ENCODE measurements around the gene UPF1. TPM values are rescaled to one million over a fixed set of nuclear protein-coding genes. Genes with fewer than 3 reads are reported as not detected.
A peak's percentile ranks its signal among the peaks of the same experiment; 100 is the strongest.
"Not testable (repeated sequence)": the region's sequence is repeated elsewhere in the genome, so short reads cannot be mapped to it uniquely, and the experiment has no call there.

The UPF1 gene
- total RNA-seq, 1 donor, result 36.6 TPM

GRCh38 chr19:18915639-18916038 is 83.9 kb downstream of the UPF1 start:
- Histone ChIP-seq H3K9me3 (ENCODE audit: low read depth, low read length) (no peaks in the 10 kb centered on the region), H3K36me3 (ENCODE audit: insufficient read depth, low read length) (peaks cover 22% of the 10 kb centered on the region), H3K4me2 (ENCODE audit: insufficient read depth, low read length) (no peak overlapping the region), H3K4me1 (ENCODE audit: insufficient read depth, low read length) (peaks cover 13% of the 10 kb centered on the region), H2AFZ (ENCODE audit: low read length) (no peak overlapping the region), H3K27ac (ENCODE audit: low read depth, low read length) (no peak overlapping the region), H3K4me3 (ENCODE audit: insufficient read depth, low read length) (no peak overlapping the region), H4K20me1 (ENCODE audit: insufficient read depth, low read length) (peaks cover 47% of the 10 kb centered on the region), H3K27me3 (ENCODE audit: insufficient read depth, low read length) (no peaks in the 10 kb centered on the region), H3K79me2 (ENCODE audit: insufficient read depth, low read length) (peaks cover 84% of the 10 kb centered on the region)
- DNase-seq (ENCODE audit: insufficient read length, low spot score, missing footprints), result peak; percentile 95
- TF ChIP-seq CTCF (IDR thresholded peaks at IDR 0.05; ENCODE audit: extremely low read depth, low read depth, low read length), result peak; percentile 44

DNA sequence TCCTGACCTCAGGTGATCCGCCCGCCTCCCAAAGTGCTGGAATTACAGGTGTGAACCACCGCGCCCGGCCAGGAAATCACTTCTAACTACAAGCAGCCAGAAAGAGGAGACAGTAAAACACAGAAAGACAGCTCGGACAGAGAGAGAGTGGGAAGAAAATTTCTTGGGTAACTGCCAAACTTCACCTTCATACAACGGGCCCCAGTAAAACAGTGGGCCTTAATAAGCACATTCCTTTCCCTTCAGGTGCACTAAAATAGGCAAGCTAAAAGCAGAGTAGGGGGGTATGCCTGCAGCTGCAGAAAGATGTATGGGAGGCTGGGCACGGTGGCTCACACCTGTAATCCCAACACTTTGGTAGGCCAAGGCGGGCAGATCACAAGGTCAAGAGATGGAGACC is 85.8 kb downstream of the UPF1 start:
- peaks cover 40% of the 10 kb centered on the region for H4K20me1 ChIP-seq (ENCODE audit: insufficient read depth, low read length)
- peaks cover 14% of the 10 kb centered on the region for H3K4me1 ChIP-seq (ENCODE audit: insufficient read depth, low read length)
- peaks cover 24% of the 10 kb centered on the region for H3K36me3 ChIP-seq (ENCODE audit: insufficient read depth, low read length)
- not testable (repeated sequence) for H3K4me3 ChIP-seq (ENCODE audit: insufficient read depth, low read length); H3K27me3 ChIP-seq (ENCODE audit: insufficient read depth, low read length); H3K27ac ChIP-seq (ENCODE audit: low read depth, low read length); H3K9me3 ChIP-seq (ENCODE audit: low read depth, low read length); H2AFZ ChIP-seq (ENCODE audit: low read length); DNase-seq (ENCODE audit: insufficient read length, low spot score, missing footprints)
- H3K79me2 ChIP-seq (ENCODE audit: insufficient read depth, low read length), result peaks cover 88% of the 10 kb centered on the region
- H3K4me2 ChIP-seq (ENCODE audit: insufficient read depth, low read length), result peak overlapping the region; percentile 93

Other genes starting within 250 kb of the UPF1 start
- 27.7 and 29.7 TPM in 2 replicates for gene REX1BD, start 243.2 kb upstream of the UPF1 start, total RNA-seq
- gene CRLF1, start 225.2 kb upstream of the UPF1 start, total RNA-seq, result 6.9 and 15.9 TPM in 2 replicates
- 0.36 and 2.1 TPM in 2 replicates for gene TMEM59L, start 219.1 kb upstream of the UPF1 start, total RNA-seq
- 5.1 and 5.3 TPM in 2 replicates for gene KLHL26, start 194.9 kb upstream of the UPF1 start, total RNA-seq
- 3.8 and 4.0 TPM in 2 replicates for gene CRTC1, start 148.3 kb upstream of the UPF1 start, total RNA-seq
- gene COMP, start 40.7 kb upstream of the UPF1 start, total RNA-seq, result 12.4 and 14.8 TPM in 2 replicates
- 0.29 and 0.36 TPM in 2 replicates for gene CERS1, start 64.2 kb downstream of the UPF1 start, total RNA-seq
- 179 and 180 TPM in 2 replicates for gene COPE, start 87.4 kb downstream of the UPF1 start, total RNA-seq
- 46.7 and 52.5 TPM in 2 replicates for gene DDX49, start 87.8 kb downstream of the UPF1 start, total RNA-seq
- 98.4 and 107 TPM in 2 replicates for gene HOMER3, start 109.3 kb downstream of the UPF1 start, total RNA-seq
- 32.7 and 33.7 TPM in 2 replicates for gene SUGP2, start 201.6 kb downstream of the UPF1 start, total RNA-seq
- gene ARMC6, start 201.6 kb downstream of the UPF1 start, total RNA-seq, result 30.9 and 38.4 TPM in 2 replicates
- 5.4 and 5.6 TPM in 2 replicates for gene SLC25A42, start 232.0 kb downstream of the UPF1 start, total RNA-seq

All from osteoblast (primary cell).